GM23248 (cell line): ENCODE results near the gene APOBEC3H.

Experiments used
- EZH2 ChIP-seq: fragments of 200-600 bp; sonication (generic); IDR thresholded peaks from 2 replicates; pipeline ENCODE4 v1.6.1; 2018; ENCODE audit warnings: antibody characterized with exemption, mild to moderate bottlenecking; ENCODE audit not compliant: insufficient read depth, poor library complexity, severe bottlenecking
- EZH2phosphoT487 ChIP-seq: fragments of 200-600 bp; sonication (generic); IDR thresholded peaks from 2 replicates; pipeline ENCODE4 v1.6.1; 2018; ENCODE audit warnings: antibody characterized with exemption, moderate library complexity, mild to moderate bottlenecking, low read depth; ENCODE audit not compliant: insufficient read depth

- TF ChIP-seq EZH2: no peak
- no peak for TF ChIP-seq EZH2phosphoT487
These were observed 41.4 kb upstream of the APOBEC3H start for GRCh38 chr22:39055658-39056057.
